ENCODE results near the gene CELSR1. TPM values are rescaled to one million over a fixed set of nuclear protein-coding genes. Genes with fewer than 3 reads are reported as not detected.

Gene CELSR1
- total RNA-seq, 2 experiments from 2014 or later = 0.10 to 0.17 TPM

- CTCF ChIA-PET = interaction anchor here (0.9 kb wide), 1 partner anchor 14 kb away, joined by 3 read pairs; no protein-coding TSS in a partner anchor
- POLR2A ChIA-PET = no interaction called here
Observed at GRCh38 chr22:46577368-46578249, 40.2 kb upstream of the CELSR1 start.

- CTCF ChIA-PET = interaction anchor here (2.1 kb wide), 1 partner anchor 13 kb away, joined by 9 read pairs; no protein-coding TSS in a partner anchor
- POLR2A ChIA-PET = no interaction called here
Observed at GRCh38 chr22:46576556-46577367, 39.3 kb upstream of the CELSR1 start.

GRCh38 chr22:46575911-46576555 is 38.6 kb upstream of the CELSR1 start:
- CTCF ChIA-PET = interaction anchor here (2.1 kb wide), 1 partner anchor 13 kb away, joined by 9 read pairs; no protein-coding TSS in a partner anchor
- POLR2A ChIA-PET = no interaction called here

GRCh38 chr22:46574993-46575910 is 37.8 kb upstream of the CELSR1 start:
- ChIA-PET POLR2A (interaction anchor here (0.6 kb wide), 1 partner anchor 107 kb away, joined by 3 read pairs; no protein-coding TSS in a partner anchor), CTCF (interaction anchor here (2.1 kb wide), 1 partner anchor 12 kb away, joined by 9 read pairs; no protein-coding TSS in a partner anchor)

- CTCF ChIA-PET = interaction anchor here (2.1 kb wide), 1 partner anchor 11 kb away, joined by 9 read pairs; no protein-coding TSS in a partner anchor
- POLR2A ChIA-PET = interaction anchor here (0.6 kb wide), 1 partner anchor 107 kb away, joined by 3 read pairs; no protein-coding TSS in a partner anchor
Observed at GRCh38 chr22:46574438-46574992, 37.1 kb upstream of the CELSR1 start.

- POLR2A ChIA-PET = no interaction called here
- CTCF ChIA-PET = interaction anchor here (2.2 kb wide), 1 partner anchor 11 kb away, joined by 7 read pairs; no protein-coding TSS in a partner anchor
Observed at GRCh38 chr22:46573781-46574437, 36.5 kb upstream of the CELSR1 start.

- ChIA-PET CTCF (interaction anchor here (2.2 kb wide), 1 partner anchor 10 kb away, joined by 7 read pairs; no protein-coding TSS in a partner anchor), POLR2A (no interaction called here)
Observed at GRCh38 chr22:46572911-46573780, 35.7 kb upstream of the CELSR1 start.

GRCh38 chr22:46571642-46572250 is 34.3 kb upstream of the CELSR1 start:
- CTCF ChIA-PET = interaction anchor here (2.2 kb wide), 1 partner anchor 8 kb away, joined by 7 read pairs; no protein-coding TSS in a partner anchor
- POLR2A ChIA-PET = no interaction called here

- ChIA-PET POLR2A (no interaction called here), CTCF (no interaction called here)
Observed at GRCh38 chr22:46569848-46570695, 32.7 kb upstream of the CELSR1 start.

GRCh38 chr22:46569055-46569847 is 31.8 kb upstream of the CELSR1 start:
- CTCF ChIA-PET = no interaction called here
- POLR2A ChIA-PET = no interaction called here

GRCh38 chr22:46568102-46568809 is 30.8 kb upstream of the CELSR1 start:
- POLR2A ChIA-PET = no interaction called here
- CTCF ChIA-PET = no interaction called here

GRCh38 chr22:46567471-46567870 is 30.1 kb upstream of the CELSR1 start:
- CTCF ChIA-PET = no interaction called here
- POLR2A ChIA-PET = no interaction called here

GRCh38 chr22:46564084-46564714 is 26.8 kb upstream of the CELSR1 start:
- CTCF ChIA-PET = interaction anchor here (1.0 to 2.0 kb wide), 12 partner anchors 14 to 239 kb away, joined by 3 to 9 read pairs (median 4); no protein-coding TSS in a partner anchor
- POLR2A ChIA-PET = no interaction called here
